ENCODE data around the gene SLC25A33. TPM values are rescaled to one million over a fixed set of nuclear protein-coding genes. Genes with fewer than 3 reads are reported as not detected.

The SLC25A33 gene
- total and polyA plus RNA-seq, 7 experiments from 2014 or later, result 2.5 to 8.0 (median 5.3) TPM

- ChIA-PET POLR2A (no interaction called here), CTCF (interaction anchor here (0.7 to 4.4 kb wide), 6 partner anchors 11 to 1294 kb away, joined by 3 to 34 read pairs (median 3); no protein-coding TSS in a partner anchor)
- H3K4me1 Mint-ChIP-seq, result no peaks in the 10 kb centered on the region
- Histone ChIP-seq H3K27ac (ENCODE audit: low read depth, low read length) (no peak overlapping the region), H3K4me1 (ENCODE audit: control insufficient read depth in 2 of 2, insufficient read depth in 2 of 2, low read length in 2 of 2) (no peaks in the 10 kb centered on the region), H3K27me3 (ENCODE audit: control insufficient read depth in 2 of 2, insufficient read depth in 2 of 2, low read length in 2 of 2) (no peaks in the 10 kb centered on the region), H3K4me3 (ENCODE audit: low read length) (no peak overlapping the region), H3K36me3 (ENCODE audit: control insufficient read depth in 2 of 3, insufficient read depth in 3 of 3, low read length in 3 of 3) (peaks cover 0 to 17% (median 3%) of the 10 kb centered on the region in 3 experiments), H3K9me3 (ENCODE audit: control insufficient read depth in 2 of 3, low read length in 3 of 3) (no peaks in the 10 kb centered on the region)
- DNase-seq, result peak in 3 of 9 donors; percentile 29 to 44 (median 33)
- intact Hi-C loops (cut with micrococcal nuclease), result loop anchor here (1.0 to 5.0 kb wide), 2 partner anchors 78 to 281 kb away; partner anchors contain the start of gene SPSB1 (in 1 of the 2)
- H3K4me3 Mint-ChIP-seq, result no peak overlapping the region
- no peak for ATAC-seq
- H3K9me3 Mint-ChIP-seq, result no peaks in the 10 kb centered on the region
- no peaks in the 10 kb centered on the region for H3K27me3 Mint-ChIP-seq
- peak overlapping the region in 2 of 9 donors; percentile 23 to 36 for H3K27ac Mint-ChIP-seq
- H3K36me3 Mint-ChIP-seq, result peaks cover 0 to 14% (median 4%) of the 10 kb centered on the region in 5 donors
Measured at GRCh38 chr1:9573723-9574122, 34.5 kb downstream of the SLC25A33 start.

GRCh38 chr1:9575486-9575885 lies 36.2 kb downstream of the SLC25A33 start:
- Histone ChIP-seq H3K4me3 (ENCODE audit: low read length) (no peak overlapping the region), H3K27me3 (ENCODE audit: control insufficient read depth in 2 of 2, insufficient read depth in 2 of 2, low read length in 2 of 2) (no peaks in the 10 kb centered on the region), H3K9me3 (ENCODE audit: control insufficient read depth in 2 of 3, low read length in 3 of 3) (no peaks in the 10 kb centered on the region), H3K27ac (ENCODE audit: low read depth, low read length) (no peak overlapping the region), H3K36me3 (ENCODE audit: control insufficient read depth in 2 of 3, insufficient read depth in 3 of 3, low read length in 3 of 3) (peaks cover 0 to 26% (median 3%) of the 10 kb centered on the region in 3 experiments), H3K4me1 (ENCODE audit: control insufficient read depth in 2 of 2, insufficient read depth in 2 of 2, low read length in 2 of 2) (no peaks in the 10 kb centered on the region)
- Mint-ChIP-seq H3K27me3 (no peaks in the 10 kb centered on the region), H3K4me3 (no peak overlapping the region), H3K4me1 (no peaks in the 10 kb centered on the region), H3K27ac (no peak overlapping the region), H3K36me3 (peaks cover 0 to 17% (median 2%) of the 10 kb centered on the region in 5 donors), H3K9me3 (no peaks in the 10 kb centered on the region)
- POLR2A ChIA-PET, result no interaction called here
- DNase-seq (no peak), ATAC-seq (no peak)
- intact Hi-C loops (cut with micrococcal nuclease), result no loop called here
- CTCF ChIA-PET, result interaction anchor here (1.4 to 4.4 kb wide), 2 partner anchors 80 to 84 kb away, joined by 4 to 34 read pairs; no protein-coding TSS in a partner anchor

GRCh38 chr1:9576903-9577302 lies 37.6 kb downstream of the SLC25A33 start:
- no peak overlapping the region for H3K4me3 Mint-ChIP-seq
- no peak overlapping the region for H3K4me3 ChIP-seq (ENCODE audit: low read length)
- H3K27me3 Mint-ChIP-seq, result no peaks in the 10 kb centered on the region
- H3K36me3 Mint-ChIP-seq, result peaks cover 0 to 17% (median 5%) of the 10 kb centered on the region in 5 donors
- intact Hi-C loops (cut with micrococcal nuclease), result no loop called here
- H3K4me1 ChIP-seq (ENCODE audit: control insufficient read depth in 2 of 2, insufficient read depth in 2 of 2, low read length in 2 of 2), result no peaks in the 10 kb centered on the region
- no peak overlapping the region for H3K27ac ChIP-seq (ENCODE audit: low read depth, low read length)
- peak overlapping the region in 1 of 9 donors; percentile 22 for H3K27ac Mint-ChIP-seq
- no peaks in the 10 kb centered on the region for H3K9me3 ChIP-seq (ENCODE audit: control insufficient read depth in 2 of 3, low read length in 3 of 3)
- no peak for DNase-seq
- peaks cover 0 to 30% (median 3%) of the 10 kb centered on the region in 3 experiments for H3K36me3 ChIP-seq (ENCODE audit: control insufficient read depth in 2 of 3, insufficient read depth in 3 of 3, low read length in 3 of 3)
- no peak for ATAC-seq
- H3K27me3 ChIP-seq (ENCODE audit: control insufficient read depth in 2 of 2, insufficient read depth in 2 of 2, low read length in 2 of 2), result no peaks in the 10 kb centered on the region
- no peaks in the 10 kb centered on the region for H3K9me3 Mint-ChIP-seq
- POLR2A ChIA-PET, result no interaction called here
- no peaks in the 10 kb centered on the region for H3K4me1 Mint-ChIP-seq
- CTCF ChIA-PET, result interaction anchor here (0.6 kb wide), 1 partner anchor 83 kb away, joined by 3 read pairs; no protein-coding TSS in a partner anchor

- H3K9me3 ChIP-seq (ENCODE audit: control insufficient read depth in 2 of 3, low read length in 3 of 3), result no peaks in the 10 kb centered on the region
- Mint-ChIP-seq H3K4me1 (no peaks in the 10 kb centered on the region), H3K27ac (peak overlapping the region in 4 of 9 donors; percentile 1 to 48 (median 19)), H3K4me3 (no peak overlapping the region), H3K36me3 (peaks cover 0 to 20% (median 5%) of the 10 kb centered on the region in 5 donors), H3K9me3 (no peaks in the 10 kb centered on the region), H3K27me3 (no peaks in the 10 kb centered on the region)
- no peaks in the 10 kb centered on the region for H3K4me1 ChIP-seq (ENCODE audit: control insufficient read depth in 2 of 2, insufficient read depth in 2 of 2, low read length in 2 of 2)
- no peak overlapping the region for H3K4me3 ChIP-seq (ENCODE audit: low read length)
- ChIA-PET CTCF (no interaction called here), POLR2A (no interaction called here)
- ATAC-seq, result no peak
- intact Hi-C loops (cut with micrococcal nuclease), result no loop called here
- peaks cover 0 to 30% (median 3%) of the 10 kb centered on the region in 3 experiments for H3K36me3 ChIP-seq (ENCODE audit: control insufficient read depth in 2 of 3, insufficient read depth in 3 of 3, low read length in 3 of 3)
- no peaks in the 10 kb centered on the region for H3K27me3 ChIP-seq (ENCODE audit: control insufficient read depth in 2 of 2, insufficient read depth in 2 of 2, low read length in 2 of 2)
- no peak overlapping the region for H3K27ac ChIP-seq (ENCODE audit: low read depth, low read length)
- no peak for DNase-seq
Measured at GRCh38 chr1:9577423-9577822, 38.2 kb downstream of the SLC25A33 start.

GRCh38 chr1:9580942-9581341 lies 41.7 kb downstream of the SLC25A33 start:
- no peaks in the 10 kb centered on the region for H3K27me3 Mint-ChIP-seq
- H3K27ac Mint-ChIP-seq, result no peak overlapping the region
- H3K4me1 Mint-ChIP-seq, result no peaks in the 10 kb centered on the region
- Histone ChIP-seq H3K27ac (ENCODE audit: low read depth, low read length) (no peak overlapping the region), H3K27me3 (ENCODE audit: control insufficient read depth in 2 of 2, insufficient read depth in 2 of 2, low read length in 2 of 2) (no peaks in the 10 kb centered on the region), H3K4me3 (ENCODE audit: low read length) (no peak overlapping the region), H3K4me1 (ENCODE audit: control insufficient read depth in 2 of 2, insufficient read depth in 2 of 2, low read length in 2 of 2) (no peaks in the 10 kb centered on the region), H3K9me3 (ENCODE audit: control insufficient read depth in 2 of 3, low read length in 3 of 3) (no peaks in the 10 kb centered on the region), H3K36me3 (ENCODE audit: control insufficient read depth in 2 of 3, insufficient read depth in 3 of 3, low read length in 3 of 3) (peaks cover 0 to 32% (median 0%) of the 10 kb centered on the region in 3 experiments)
- ChIA-PET CTCF (no interaction called here), POLR2A (no interaction called here)
- no peak for DNase-seq
- peaks cover 0 to 24% (median 5%) of the 10 kb centered on the region in 5 donors for H3K36me3 Mint-ChIP-seq
- no peak overlapping the region for H3K4me3 Mint-ChIP-seq
- no peaks in the 10 kb centered on the region for H3K9me3 Mint-ChIP-seq
- intact Hi-C loops (cut with micrococcal nuclease), result loop anchor here (10.0 kb wide), 2 partner anchors 296 to 1114 kb away; no protein-coding TSS in a partner anchor
- no peak for ATAC-seq

GRCh38 chr1:9586147-9586766 lies 47.0 kb downstream of the SLC25A33 start:
- Histone ChIP-seq H3K27me3 (ENCODE audit: control insufficient read depth in 2 of 2, insufficient read depth in 2 of 2, low read length in 2 of 2) (no peaks in the 10 kb centered on the region), H3K9me3 (ENCODE audit: control insufficient read depth in 2 of 3, low read length in 3 of 3) (no peaks in the 10 kb centered on the region), H3K27ac (ENCODE audit: low read depth, low read length) (no peak overlapping the region), H3K4me1 (ENCODE audit: control insufficient read depth in 2 of 2, insufficient read depth in 2 of 2, low read length in 2 of 2) (peaks cover 10 to 11% of the 10 kb centered on the region in 2 donors), H3K36me3 (ENCODE audit: control insufficient read depth in 2 of 3, insufficient read depth in 3 of 3, low read length in 3 of 3) (peaks cover 0 to 5% (median 0%) of the 10 kb centered on the region in 3 experiments), H3K4me3 (ENCODE audit: low read length) (no peak overlapping the region)
- no peak for DNase-seq
- ATAC-seq, result no peak
- intact Hi-C loops (cut with micrococcal nuclease), result loop anchor here (5.0 to 10.0 kb wide), 6 partner anchors 89 to 1109 kb away; partner anchors contain the start of genes SPSB1 (in 1 of the 2) and UBE4B (in 1 of the 2)
- Mint-ChIP-seq H3K4me1 (peaks cover 13 to 21% (median 17%) of the 10 kb centered on the region in 7 donors), H3K27me3 (no peaks in the 10 kb centered on the region), H3K36me3 (peaks cover 0 to 11% (median 0%) of the 10 kb centered on the region in 5 donors), H3K4me3 (no peak overlapping the region), H3K9me3 (peaks cover 0 to 1% (median 0%) of the 10 kb centered on the region in 11 donors), H3K27ac (no peak overlapping the region)
- ChIA-PET POLR2A (no interaction called here), CTCF (no interaction called here)

All from naive thymus-derived CD4-positive, alpha-beta T cell (primary cell).